Measurements from ENCODE around the gene JMJD7.

Gene JMJD7

GRCh38 chr15:41847206-41847605 is 19.3 kb downstream of the JMJD7 start:
- DNase-seq (ENCODE audit: low spot score): no peak

DNA sequence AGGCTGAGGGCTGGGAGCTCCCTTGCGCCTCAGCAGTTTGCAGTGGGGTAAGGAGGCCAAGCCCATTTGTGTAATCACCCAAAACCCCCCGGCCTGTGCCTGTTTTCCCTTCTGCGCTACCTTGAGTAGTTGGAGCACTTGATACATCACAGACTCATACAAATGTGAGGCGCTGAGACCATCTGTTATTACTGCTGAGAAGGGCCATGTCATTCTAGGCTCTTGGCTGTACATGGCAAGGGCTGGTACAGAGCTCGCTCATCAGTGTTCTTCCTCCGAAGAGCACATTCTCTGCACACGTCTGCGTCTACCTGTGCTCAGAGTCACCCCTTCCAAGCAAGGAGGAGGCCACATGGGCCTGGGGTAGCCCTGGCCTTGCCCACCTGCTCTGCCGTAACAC is 20.1 kb downstream of the JMJD7 start:
- no peak for DNase-seq (ENCODE audit: low spot score)

- DNase-seq (ENCODE audit: low spot score): no peak
Measured at GRCh38 chr15:41848631-41849030, 20.7 kb downstream of the JMJD7 start.

DNA sequence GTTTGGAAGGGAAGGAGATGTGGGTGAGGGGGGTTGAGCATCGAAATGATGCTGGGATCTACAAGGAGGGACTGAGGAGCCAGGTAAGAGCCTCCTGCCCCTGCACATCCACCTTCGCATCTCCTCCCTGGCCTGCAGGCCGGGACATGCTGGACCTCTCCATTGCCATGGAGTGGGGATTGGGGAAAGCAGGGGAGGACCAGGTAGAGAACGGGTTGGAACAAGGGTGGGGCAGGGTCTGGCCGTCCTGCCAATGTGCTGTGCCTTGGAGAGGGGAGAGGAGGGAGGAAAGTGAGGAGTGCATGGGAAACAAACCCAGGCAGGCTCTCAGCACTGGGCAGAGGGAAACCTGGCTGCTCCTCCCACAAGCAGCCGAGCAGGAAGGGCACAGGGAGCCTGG is 21.3 kb downstream of the JMJD7 start:
- no peak for DNase-seq (ENCODE audit: low spot score)

DNA sequence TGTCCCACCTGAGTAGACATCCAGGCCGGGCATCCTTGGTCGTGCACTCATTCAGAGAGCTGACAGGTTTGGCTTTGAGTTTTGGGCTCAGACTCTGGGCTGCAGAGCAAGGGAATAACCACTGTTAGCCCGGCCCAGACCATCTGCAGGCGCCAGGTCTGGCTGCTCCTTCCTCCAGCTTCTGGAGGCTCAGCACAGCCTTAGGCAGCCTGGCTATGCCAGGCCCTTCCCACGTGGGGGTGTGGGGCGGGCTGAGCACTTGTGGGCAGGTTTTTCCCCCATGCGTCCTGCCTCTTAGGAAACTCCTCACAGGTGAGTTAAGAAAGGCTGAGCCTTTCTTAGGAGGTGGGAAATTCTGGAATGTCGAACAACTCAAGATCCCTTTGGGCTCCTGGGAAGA is 22.0 kb downstream of the JMJD7 start:
- no peak for DNase-seq (ENCODE audit: low spot score)

GRCh38 chr15:41850482-41851166 is 22.7 kb downstream of the JMJD7 start:
- no peak for DNase-seq (ENCODE audit: low spot score)

- DNase-seq (ENCODE audit: low spot score): no peak
Measured at GRCh38 chr15:41851167-41851523, 23.3 kb downstream of the JMJD7 start.

DNA sequence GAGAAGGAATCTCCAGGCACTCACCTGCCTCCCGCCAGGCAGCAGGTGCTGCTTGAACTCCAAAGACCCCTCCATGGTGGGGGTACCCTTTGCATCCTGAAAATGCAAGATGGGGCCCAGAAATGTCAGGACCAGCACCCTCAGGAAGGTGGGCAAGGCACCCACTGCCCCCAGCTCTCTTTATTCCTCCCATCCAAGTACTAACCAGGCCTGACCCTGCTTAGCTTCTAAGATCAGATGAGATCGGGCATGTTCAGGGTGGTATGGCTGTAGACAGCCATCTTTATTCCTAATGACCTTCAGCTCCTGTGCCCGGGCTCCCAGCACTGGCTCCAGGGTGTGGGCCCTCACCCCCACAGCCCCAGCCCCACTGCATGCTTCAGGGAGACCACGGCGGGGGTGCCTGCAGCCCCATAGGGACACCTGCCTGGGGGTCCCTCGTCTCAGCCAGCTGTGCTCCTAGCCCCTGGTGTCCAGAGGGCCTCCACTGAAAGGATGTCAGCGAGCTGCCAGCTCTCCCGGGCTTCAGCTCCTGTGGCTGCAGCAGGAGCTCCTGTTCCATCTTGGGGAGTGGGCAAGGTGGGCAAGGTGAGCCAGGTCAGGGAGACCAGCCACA is 24.0 kb downstream of the JMJD7 start:
- no peak for DNase-seq (ENCODE audit: low spot score)

- DNase-seq (ENCODE audit: low spot score): no peak
Measured at GRCh38 chr15:41852736-41853590, 25.1 kb downstream of the JMJD7 start.

- DNase-seq (ENCODE audit: low spot score): no peak
Measured at GRCh38 chr15:41853831-41854230, 25.9 kb downstream of the JMJD7 start.

DNA sequence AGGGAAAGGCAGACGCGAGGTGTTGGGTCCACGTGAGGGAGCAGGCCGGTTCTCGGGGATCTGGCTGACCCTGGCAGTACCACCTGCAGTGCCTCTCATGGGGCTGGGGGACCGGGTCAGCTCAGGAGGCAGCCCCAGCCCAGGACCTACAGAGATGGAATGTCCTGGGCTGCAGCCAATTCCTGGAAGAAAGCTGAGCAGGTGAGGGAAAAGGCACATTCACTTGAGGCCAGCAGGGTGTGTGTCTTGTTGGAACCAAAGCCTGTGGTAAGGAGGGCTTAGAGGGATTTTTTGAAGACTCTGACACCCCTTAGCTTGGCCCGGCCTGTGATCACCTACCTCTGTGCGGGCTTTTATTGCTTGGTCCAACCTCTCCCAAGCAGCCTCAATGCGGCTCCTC is 26.6 kb downstream of the JMJD7 start:
- DNase-seq (ENCODE audit: low spot score): no peak

DNA sequence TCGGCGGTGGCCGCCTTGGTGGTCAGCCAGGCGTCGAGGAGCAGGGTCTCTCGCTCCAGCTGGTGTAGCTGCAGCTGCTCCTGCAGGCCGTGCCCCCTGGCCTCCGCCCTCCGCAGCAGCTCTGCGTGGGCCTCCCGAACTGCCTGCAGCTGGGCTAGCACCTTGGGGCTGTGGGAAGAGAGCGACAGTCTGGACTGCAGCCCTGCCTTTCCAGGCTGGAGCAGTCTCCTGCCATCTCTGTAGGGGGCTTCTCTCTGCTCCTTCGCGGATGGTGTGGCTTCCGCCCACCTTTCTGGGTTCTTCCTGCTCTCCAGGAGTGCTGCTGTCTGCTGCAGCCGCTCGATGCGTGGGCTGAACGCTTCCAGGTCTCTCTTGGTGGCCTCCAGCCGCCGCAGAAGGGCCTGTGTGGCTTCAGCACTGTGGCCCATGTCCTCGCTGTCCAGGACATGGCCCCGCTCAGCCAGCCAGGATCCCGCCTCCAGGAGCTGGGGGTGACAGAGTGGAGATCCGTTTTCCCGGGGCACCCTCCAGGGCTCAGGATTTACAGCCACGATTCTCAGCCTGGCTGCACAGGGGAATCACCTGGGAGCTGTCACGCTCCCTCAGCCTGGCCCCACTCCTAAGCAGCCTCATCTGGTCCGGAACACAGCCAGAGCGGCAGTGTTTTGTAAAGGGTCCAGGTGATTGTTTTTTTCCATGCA is 27.5 kb downstream of the JMJD7 start:
- DNase-seq (ENCODE audit: low spot score): no peak

DNA sequence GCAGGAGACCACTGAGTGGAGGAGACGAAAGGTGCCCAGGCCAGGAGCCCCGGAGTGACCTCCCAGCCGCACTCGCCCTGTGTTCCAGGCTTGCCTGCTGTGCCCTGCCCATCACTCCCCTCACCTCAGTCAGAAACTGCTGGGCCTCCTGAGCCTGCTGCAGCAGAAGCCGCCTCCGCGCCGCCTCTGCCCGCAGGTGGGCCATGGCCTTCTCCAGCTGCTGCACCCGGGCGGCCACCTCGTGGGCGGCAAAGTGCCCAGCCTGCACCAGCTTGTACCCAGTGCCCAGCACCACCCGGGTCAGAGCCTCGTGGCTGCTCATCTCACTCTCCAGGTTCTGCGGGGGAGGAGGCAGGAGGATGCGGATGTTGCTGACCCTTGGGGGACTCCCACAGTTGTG is 28.4 kb downstream of the JMJD7 start:
- no peak for DNase-seq (ENCODE audit: low spot score)

- no peak for DNase-seq (ENCODE audit: low spot score)
Measured at GRCh38 chr15:41856716-41857115, 28.8 kb downstream of the JMJD7 start.

DNA sequence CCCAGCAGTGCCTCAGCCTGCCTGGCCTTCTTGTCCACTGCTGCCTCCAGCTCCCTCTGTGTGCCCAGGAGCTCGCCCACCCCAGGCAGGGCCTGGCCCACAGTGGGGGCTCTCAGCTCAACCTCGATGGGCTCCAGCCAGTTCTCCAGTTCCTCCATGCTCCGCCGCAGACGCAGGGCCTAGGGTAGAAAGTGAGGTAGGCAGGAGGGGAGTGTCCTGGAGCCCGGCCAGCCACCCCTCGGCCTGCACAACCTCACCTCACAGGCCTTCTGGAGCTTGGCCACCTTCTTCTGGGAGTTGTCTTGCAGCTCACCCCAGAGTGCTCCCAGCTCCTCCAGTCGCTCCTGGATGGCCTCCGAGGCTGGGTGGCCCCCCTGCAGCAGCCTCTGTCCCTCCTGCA is 29.4 kb downstream of the JMJD7 start:
- no peak for DNase-seq (ENCODE audit: low spot score)

GRCh38 chr15:41858756-41859155 is 30.9 kb downstream of the JMJD7 start:
- no peak for DNase-seq (ENCODE audit: low spot score)

DNA sequence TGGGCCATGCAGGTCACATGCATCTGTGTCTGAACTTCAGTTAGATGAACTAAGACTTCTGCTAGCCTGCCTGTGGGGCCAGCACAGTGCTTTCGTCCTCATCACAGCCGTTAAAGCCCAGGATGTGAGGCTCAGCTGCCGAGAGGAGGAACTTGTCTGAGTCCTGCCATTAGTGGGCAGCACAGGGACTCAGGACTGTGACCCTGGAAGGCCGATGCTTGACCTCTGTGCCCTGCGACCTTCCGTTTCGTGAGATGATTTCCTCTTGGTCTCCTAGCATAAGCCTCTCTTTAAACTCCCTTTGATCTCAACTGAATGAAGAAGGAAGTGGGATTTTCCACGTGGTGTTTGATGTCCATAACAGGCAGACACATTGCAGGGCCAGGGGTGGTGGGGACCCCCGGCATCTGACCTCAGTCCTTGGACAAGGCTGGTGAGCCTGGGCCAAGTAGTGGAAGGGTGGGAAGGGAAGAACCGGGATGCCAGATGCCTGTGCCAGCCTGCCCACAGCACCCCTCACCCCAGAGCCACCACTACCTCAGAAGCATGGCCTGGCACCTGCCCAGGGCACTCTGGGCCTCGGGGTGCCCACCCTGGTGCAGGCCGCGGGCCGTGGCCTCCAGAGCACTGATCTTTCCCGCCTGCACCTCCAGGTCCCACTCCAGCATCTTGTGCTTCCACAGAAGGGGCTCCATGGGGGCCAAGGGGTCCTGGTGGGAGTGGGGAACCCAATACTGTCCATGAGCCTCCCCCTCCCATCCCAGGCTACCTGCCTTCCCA is 32.3 kb downstream of the JMJD7 start:
- DNase-seq (ENCODE audit: low spot score): no peak

GRCh38 chr15:41861736-41862356 is 34.0 kb downstream of the JMJD7 start:
- DNase-seq (ENCODE audit: low spot score): no peak

- no peak for DNase-seq (ENCODE audit: low spot score)
Measured at GRCh38 chr15:41862515-41863116, 34.7 kb downstream of the JMJD7 start.

GRCh38 chr15:41865490-41866055 is 37.7 kb downstream of the JMJD7 start:
- DNase-seq (ENCODE audit: low spot score): no peak

DNA sequence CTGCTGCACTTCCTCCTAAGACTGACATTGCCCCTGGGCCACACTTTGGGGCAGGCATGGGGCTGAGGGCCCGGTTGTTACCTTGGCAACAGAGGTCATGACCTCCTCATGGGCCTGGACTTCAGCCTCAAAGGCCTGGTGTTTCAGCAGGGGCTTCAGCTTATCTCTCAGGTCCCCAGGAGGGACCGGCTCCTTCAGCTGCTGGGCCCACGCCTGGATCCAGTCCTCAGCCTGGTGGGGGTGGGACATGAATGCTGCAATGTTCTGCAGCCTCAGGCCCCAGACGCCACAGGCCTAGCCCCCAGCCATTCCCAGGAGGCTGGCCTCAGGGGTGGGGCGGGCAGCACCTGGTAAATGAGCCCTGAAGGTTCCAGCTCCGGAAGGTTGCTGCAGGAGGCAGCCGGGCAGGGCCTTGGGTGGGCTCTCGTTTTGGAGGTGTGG is 38.4 kb downstream of the JMJD7 start:
- DNase-seq (ENCODE audit: low spot score): no peak

All from hematopoietic multipotent progenitor cell treated with erythropoietin and hydrocortisone succinate and interleukin-3 and kit ligand, for 15 days (in vitro differentiated cells).